Coronary artery (tissue), 2 donors: ENCODE data around the gene PRSS8.

Experiments used
- DNase-seq: peaks from one replicate; pipeline ENCODE4 v3.0.0-alpha.2; 2017; ENCODE audit warnings: low spot score
- H3K27ac ChIP-seq, 2 donors: fragments of 200-600 bp; sonication (generic); one replicate each; pipeline ENCODE4 v1.5.1; 2016 to 2019
- H3K4me3 ChIP-seq: fragments of 200-600 bp; sonication (generic); 2 replicates; pipeline ENCODE4 v1.5.1; 2016; ENCODE audit warnings: mild to moderate bottlenecking, moderate library complexity
- TF ChIP-seq, protein P1 (sequence below): fragments of 200-600 bp; sonication (generic); IDR thresholded peaks from one replicate; pipeline ENCODE4 v1.5.1; 2019; ENCODE audit warnings: antibody characterized with exemption

Gene PRSS8

DNA sequence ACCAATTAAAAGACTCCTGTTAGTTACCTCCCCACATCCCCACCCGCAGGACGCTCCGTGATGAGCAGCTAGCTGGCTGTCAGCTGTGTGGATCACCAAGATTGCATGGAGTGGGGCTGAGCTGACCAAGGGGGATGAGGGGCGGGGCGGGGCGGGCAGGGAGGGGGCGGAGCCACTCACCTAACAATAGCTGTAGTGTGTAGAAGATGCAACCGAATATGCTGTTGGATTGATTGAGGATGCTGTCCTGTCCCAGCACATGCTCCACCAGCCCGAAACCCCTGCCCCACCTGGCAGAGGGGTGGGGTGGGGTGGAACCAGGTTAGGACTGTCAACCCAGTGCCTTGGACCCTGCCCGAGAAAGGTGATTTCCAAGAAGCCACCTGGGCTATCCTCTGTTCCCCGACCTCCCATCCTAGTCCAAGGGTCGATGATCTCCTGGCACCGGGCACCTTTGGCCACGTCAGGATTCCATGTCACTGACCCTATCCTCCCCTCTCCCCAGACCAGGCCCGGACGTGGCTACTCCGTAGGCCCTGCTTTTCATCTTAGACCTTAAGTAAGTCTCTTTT is 42.3 kb downstream of the PRSS8 start:
- no peak for DNase-seq
- Histone ChIP-seq H3K27ac (peak overlapping the region in 1 of 2 donors; percentile 40), H3K4me3 (peak overlapping the region; percentile 93)
- TF ChIP-seq, protein P1, sequence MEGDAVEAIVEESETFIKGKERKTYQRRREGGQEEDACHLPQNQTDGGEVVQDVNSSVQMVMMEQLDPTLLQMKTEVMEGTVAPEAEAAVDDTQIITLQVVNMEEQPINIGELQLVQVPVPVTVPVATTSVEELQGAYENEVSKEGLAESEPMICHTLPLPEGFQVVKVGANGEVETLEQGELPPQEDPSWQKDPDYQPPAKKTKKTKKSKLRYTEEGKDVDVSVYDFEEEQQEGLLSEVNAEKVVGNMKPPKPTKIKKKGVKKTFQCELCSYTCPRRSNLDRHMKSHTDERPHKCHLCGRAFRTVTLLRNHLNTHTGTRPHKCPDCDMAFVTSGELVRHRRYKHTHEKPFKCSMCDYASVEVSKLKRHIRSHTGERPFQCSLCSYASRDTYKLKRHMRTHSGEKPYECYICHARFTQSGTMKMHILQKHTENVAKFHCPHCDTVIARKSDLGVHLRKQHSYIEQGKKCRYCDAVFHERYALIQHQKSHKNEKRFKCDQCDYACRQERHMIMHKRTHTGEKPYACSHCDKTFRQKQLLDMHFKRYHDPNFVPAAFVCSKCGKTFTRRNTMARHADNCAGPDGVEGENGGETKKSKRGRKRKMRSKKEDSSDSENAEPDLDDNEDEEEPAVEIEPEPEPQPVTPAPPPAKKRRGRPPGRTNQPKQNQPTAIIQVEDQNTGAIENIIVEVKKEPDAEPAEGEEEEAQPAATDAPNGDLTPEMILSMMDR: no peak

DNA sequence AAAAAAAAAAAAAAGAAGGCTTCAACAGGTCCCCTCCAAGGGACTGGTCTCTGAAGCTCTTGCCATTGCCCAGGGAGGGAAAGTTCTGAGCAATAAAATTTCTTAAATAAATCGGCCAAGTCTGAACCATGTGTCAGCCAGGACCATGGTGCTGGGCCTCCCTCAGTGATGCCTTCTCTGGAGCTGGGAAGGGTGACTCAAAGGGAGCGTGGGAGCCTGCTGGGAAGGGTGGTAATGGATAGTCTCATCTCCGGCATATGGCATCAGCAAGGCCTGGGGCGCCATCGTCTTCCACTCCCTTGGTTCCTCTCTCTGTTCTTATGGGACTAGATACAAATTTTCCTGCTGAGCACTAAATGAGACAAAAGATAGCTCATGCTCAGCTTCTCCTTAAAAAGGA is 43.2 kb downstream of the PRSS8 start:
- DNase-seq: no peak
- TF ChIP-seq, protein P1: no peak
- no peak overlapping the region for H3K4me3 ChIP-seq
- no peak overlapping the region for H3K27ac ChIP-seq

DNA sequence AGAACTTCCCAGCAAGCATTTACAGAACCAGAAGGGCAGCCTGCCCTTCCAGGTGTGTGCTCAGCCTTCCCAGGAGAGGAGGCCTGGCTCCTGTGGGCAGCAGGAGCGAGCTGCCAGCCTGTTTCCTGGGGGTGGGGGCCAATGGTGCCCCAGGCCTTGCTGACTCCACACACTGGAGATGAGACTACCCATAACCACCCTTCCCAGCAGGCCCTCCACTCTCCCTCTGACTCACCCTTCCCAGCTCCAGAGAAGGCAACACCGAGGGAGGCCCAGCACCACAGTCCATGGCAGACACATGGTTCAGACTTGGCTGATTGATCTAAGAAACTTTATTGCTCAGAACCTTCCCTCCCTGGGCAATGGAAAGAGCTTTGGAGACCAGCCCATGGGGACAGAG is 45.0 kb downstream of the PRSS8 start:
- Histone ChIP-seq H3K4me3 (no peak overlapping the region), H3K27ac (no peak overlapping the region)
- TF ChIP-seq, protein P1: no peak
- DNase-seq: no peak

DNA sequence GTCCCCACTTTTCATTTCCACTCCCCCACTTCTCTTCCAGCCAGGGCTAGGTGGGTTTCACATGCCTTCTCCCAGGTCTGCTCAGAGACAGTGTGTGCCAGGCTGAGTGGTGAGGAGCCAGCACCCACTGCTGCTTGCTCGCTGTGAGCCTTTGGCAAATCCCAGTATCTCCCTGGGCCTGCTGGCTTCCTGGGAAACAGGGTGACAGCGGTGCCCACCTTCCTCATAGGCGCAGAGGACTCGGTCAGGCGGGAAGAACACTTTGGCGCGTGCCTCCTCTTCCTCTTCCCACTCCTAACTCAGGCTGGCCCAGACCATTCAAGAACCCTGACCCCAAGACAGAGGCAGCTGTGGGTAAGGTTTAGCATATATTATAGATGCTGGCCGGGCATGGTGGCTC is 46.3 kb downstream of the PRSS8 start:
- no peak overlapping the region for H3K27ac ChIP-seq
- no peak for DNase-seq
- H3K4me3 ChIP-seq: no peak overlapping the region
- TF ChIP-seq, protein P1: no peak

DNA sequence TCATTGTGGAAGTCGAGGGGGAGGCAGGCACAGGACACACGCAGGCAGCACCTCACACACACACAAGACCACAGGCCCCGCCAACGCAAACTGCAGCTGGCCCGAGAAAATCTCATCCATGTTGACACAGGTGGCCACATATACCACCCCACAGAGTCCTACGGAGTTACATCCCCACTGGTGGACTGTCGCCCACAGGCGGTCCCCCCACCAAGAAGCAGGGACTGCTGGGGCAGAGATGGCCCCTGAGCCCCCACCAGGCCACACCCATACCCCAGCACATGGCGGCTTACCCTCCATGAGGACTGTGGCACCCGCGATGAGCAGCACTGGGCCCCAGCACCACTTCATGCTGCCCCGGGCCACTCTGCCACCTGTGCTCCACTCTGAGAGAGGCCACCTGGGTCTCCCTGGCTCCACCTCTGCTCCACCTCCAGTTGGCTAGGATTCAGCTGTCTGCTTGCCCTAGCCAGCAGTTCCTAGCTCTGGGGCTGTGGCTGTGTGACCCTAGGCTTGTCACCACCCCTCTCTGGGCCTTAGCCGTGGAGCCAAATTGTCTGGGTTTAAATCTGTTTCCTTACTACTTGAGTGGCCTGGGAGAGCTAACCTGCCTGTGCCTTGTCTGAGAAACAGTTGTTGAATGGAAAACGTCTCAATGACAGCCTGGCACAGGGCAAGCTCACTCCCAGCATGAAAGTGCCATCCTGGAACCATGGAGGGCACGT is 46.9 kb downstream of the PRSS8 start, which contains the start of gene PRSS53:
TSS of gene PRSS53 (minus strand) at position 485 of the 725 bp plus-strand sequence. CDS start at position 351, 134 bp downstream.
- TF ChIP-seq, protein P1: no peak
- no peak within 1 kb of the TSS for H3K27ac ChIP-seq
- no peak within 1 kb of the TSS for H3K4me3 ChIP-seq
- no peak for DNase-seq

DNA sequence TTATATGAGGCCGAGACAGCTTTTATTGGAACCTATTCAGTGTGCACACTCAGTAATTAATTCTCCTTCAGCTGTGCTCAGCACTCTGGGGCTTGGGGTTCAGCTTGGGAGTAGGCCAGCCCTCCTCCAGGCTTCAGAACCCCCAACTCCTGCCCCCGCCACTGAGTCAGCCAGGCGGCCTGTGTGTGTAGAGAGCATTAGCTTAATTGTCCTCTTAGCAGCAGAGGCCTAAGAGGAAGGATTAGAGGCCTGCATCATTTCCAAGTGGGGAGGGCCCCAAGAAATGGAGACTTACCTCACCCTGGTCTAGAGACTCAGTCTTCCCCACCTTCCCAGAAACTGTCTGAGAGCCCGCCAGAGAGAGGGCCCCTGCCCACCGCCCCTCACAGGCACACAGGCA is 47.6 kb downstream of the PRSS8 start:
- TF ChIP-seq, protein P1: no peak
- H3K27ac ChIP-seq: no peak overlapping the region
- DNase-seq: no peak
- H3K4me3 ChIP-seq: no peak overlapping the region

DNA sequence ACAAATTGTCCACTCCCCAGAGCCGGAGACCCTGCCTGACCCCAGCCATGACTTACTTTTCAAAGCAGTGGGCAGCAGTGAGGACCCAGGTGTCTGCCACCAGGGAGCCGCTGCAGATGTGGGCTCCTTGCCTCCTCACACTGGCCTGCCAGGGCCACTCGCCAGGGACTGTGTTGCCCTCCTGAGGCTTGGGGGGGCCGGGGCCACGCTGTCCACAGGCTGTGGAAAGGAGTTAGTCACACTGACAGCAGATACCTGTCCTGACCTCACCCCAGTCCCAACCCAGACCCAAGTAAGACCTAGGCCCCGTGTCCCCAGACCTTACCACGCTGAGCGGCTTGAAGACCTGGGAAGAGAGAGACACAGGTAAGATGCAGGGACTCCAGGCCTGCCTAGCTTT is 48.0 kb downstream of the PRSS8 start:
- Histone ChIP-seq H3K27ac (no peak overlapping the region), H3K4me3 (no peak overlapping the region)
- TF ChIP-seq, protein P1: no peak
- DNase-seq: no peak
